B cell (primary cell): Measurements from ENCODE around the gene PCDHGB5. TPM values are rescaled to one million over a fixed set of nuclear protein-coding genes. Genes with fewer than 3 reads are reported as not detected.
A peak's percentile ranks its signal among the peaks of the same experiment; 100 is the strongest.

Experiments used
- ATAC-seq: fragments of 200-7000 bp; cut with Tn5 transposase; one replicate; pipeline ENCODE4 v1.10.0; 2021; ENCODE audit warnings: low read depth, mild to moderate bottlenecking, moderate number of reproducible peaks, moderate library complexity
- CTCF ChIA-PET: fragments of 350-600 bp; sonication (Branson Sonifier 250); formaldehyde crosslinking; loops from one replicate; lab custom pipeline; 2021; ENCODE audit warnings: antibody characterized with exemption, inconsistent platforms; lab: Charles Lee
- POLR2A ChIA-PET: fragments of 350-600 bp; sonication (Branson Sonifier 250); formaldehyde crosslinking; loops from one replicate; lab custom pipeline; 2021; ENCODE audit warnings: antibody characterized with exemption; lab: Charles Lee
- DNase-seq: peaks from one replicate; pipeline ENCODE4 v3.0.0; 2013
- H2AFZ ChIP-seq: 2 replicates; pipeline ENCODE4 v1.6.1; 2012; ENCODE audit warnings: mild to moderate bottlenecking, low read depth, low read length; ENCODE audit not compliant: insufficient read depth, poor library complexity, severe bottlenecking
- H3K27ac ChIP-seq, 2 donors: 1 replicate in 1 of 2; 2 replicates in 1 of 2; pipeline ENCODE4 v1.5.1; 2012 to 2013; ENCODE audit warnings: low read length in 2 of 2, mild to moderate bottlenecking in 2 of 2, moderate library complexity in 1 of 2
- H3K27me3 ChIP-seq, 4 experiments: fragments of 200-600 bp in 1 of 4; sonication (generic) in 1 of 4; replicated peaks in 1 of 4; 1 replicate in 2 of 4; 2 replicates in 2 of 4; pipeline versions ENCODE4 v1.6.1 to v1.7.0; 2013 to 2016; ENCODE audit warnings: low read length in 3 of 4, mild to moderate bottlenecking in 2 of 4, mixed read lengths in 1 of 4, moderate library complexity in 1 of 4; ENCODE audit not compliant: insufficient read depth in 4 of 4, control insufficient read depth in 3 of 4; ENCODE audit errors: control extremely low read depth in 1 of 4
- H3K36me3 ChIP-seq, 2 experiments: replicated peaks in 1 of 2; 1 replicate in 1 of 2; 2 replicates in 1 of 2; pipeline versions ENCODE4 v1.6.1 to v1.7.1; 2013; ENCODE audit warnings: low read length in 1 of 2; ENCODE audit not compliant: insufficient read depth in 2 of 2, control insufficient read depth in 1 of 2; ENCODE audit errors: control extremely low read depth in 1 of 2, extremely low read depth in 1 of 2
- H3K4me1 ChIP-seq, 2 donors: fragments of 200-600 bp in 1 of 2; sonication (generic) in 1 of 2; 1 replicate in 1 of 2; 2 replicates in 1 of 2; pipeline versions ENCODE4 v1.5.1 to v1.6.1; 2013 to 2017; ENCODE audit warnings: low read length in 2 of 2; ENCODE audit not compliant: control insufficient read depth in 2 of 2, insufficient read depth in 2 of 2
- H3K4me2 ChIP-seq: replicated peaks from 2 replicates; pipeline ENCODE3; 2012; ENCODE audit warnings: mild to moderate bottlenecking, low read depth, low read length; ENCODE audit not compliant: poor library complexity, severe bottlenecking
- H3K4me3 ChIP-seq, 5 experiments: fragments of 200-600 bp in 1 of 5; sonication (generic) in 1 of 5; 1 replicate in 3 of 5; 2 replicates in 2 of 5; pipeline versions ENCODE4 v1.5.1 to v1.7.0; 2011 to 2016; ENCODE audit warnings: low read length in 4 of 5, mild to moderate bottlenecking in 4 of 5, low read depth in 2 of 5, control low read depth in 1 of 5, moderate library complexity in 1 of 5; ENCODE audit not compliant: insufficient read depth in 1 of 5; ENCODE audit errors: control extremely low read depth in 1 of 5, extremely low read depth in 1 of 5
- H3K79me2 ChIP-seq: fragments of 200-600 bp; sonication (generic); one replicate; pipeline ENCODE4 v1.6.0; 2016; ENCODE audit warnings: low read length; ENCODE audit not compliant: control insufficient read depth, insufficient read depth
- H3K9ac ChIP-seq: fragments of 200-600 bp; sonication (generic); 2 replicates; pipeline ENCODE4 v1.6.1; 2017; ENCODE audit warnings: mild to moderate bottlenecking, low read length, moderate library complexity
- H3K9me3 ChIP-seq, 3 donors: one replicate each; pipeline versions ENCODE4 v1.6.1 to v1.7.1; 2013; ENCODE audit warnings: low read length in 2 of 3; ENCODE audit not compliant: control insufficient read depth in 2 of 3, insufficient read depth in 1 of 3; ENCODE audit errors: control extremely low read depth in 1 of 3
- H4K20me1 ChIP-seq: 2 replicates; pipeline ENCODE4 v1.6.0; 2012; ENCODE audit warnings: mild to moderate bottlenecking, low read length; ENCODE audit not compliant: insufficient read depth, control insufficient read depth, poor library complexity, severe bottlenecking
- H3K27ac Mint-ChIP-seq: one replicate; pipeline ENCODE4 v1.8.0; 2021; ENCODE audit warnings: mixed read lengths
- H3K27me3 Mint-ChIP-seq: one replicate; pipeline ENCODE4 v1.8.0; 2021; ENCODE audit warnings: mixed read lengths
- H3K4me1 Mint-ChIP-seq: one replicate; pipeline ENCODE4 v1.8.0; 2021; ENCODE audit warnings: mixed read lengths
- H3K4me3 Mint-ChIP-seq: one replicate; pipeline ENCODE4 v1.8.0; 2021; ENCODE audit warnings: mixed read lengths
- H3K9me3 Mint-ChIP-seq: one replicate; pipeline ENCODE4 v1.8.0; 2022; ENCODE audit warnings: mixed read lengths; ENCODE audit not compliant: insufficient read depth
- CTCF ChIP-seq: fragments of 200-600 bp; IDR thresholded peaks from one replicate; pipeline ENCODE4 v1.8.0; 2022; ENCODE audit warnings: antibody characterized with exemption, mild to moderate bottlenecking
- EZH2 ChIP-seq: IDR thresholded peaks from 2 replicates; pipeline ENCODE4 v1.6.1; 2012; ENCODE audit warnings: borderline replicate concordance, low read depth, mild to moderate bottlenecking, moderate library complexity, low read length; ENCODE audit not compliant: insufficient read depth, poor library complexity, severe bottlenecking
- WGBS: methylation state at CpG from one replicate; pipeline ENCODE4 v1.1.5; 2013; ENCODE audit warnings: missing lambda C conversion rate; ENCODE audit not compliant: insufficient coverage; 5-methylcytosine and 5-hydroxymethylcytosine counted together
- intact Hi-C: fragments of 100-400 bp; cut with micrococcal nuclease; formaldehyde crosslinking; loops from one replicate; pipeline ENCODE4 v1.10.0; 2022
- polyA plus RNA-seq: library from polyadenylated mRNA; depleted of rRNA; stranded (reverse); fragments of >200 nt; gene quantifications from 2 replicates; pipeline ENCODE4 v1.2.3, GENCODE V29; 2012
- total RNA-seq, 2 donors: library from RNA; stranded (reverse); fragments of 120-200 nt in 1 of 2; gene quantifications; 1 replicate in 1 of 2; 2 replicates in 1 of 2; pipeline versions ENCODE4 v1.2.3 to v1.2.4, GENCODE V29; 2013 to 2022

The PCDHGB5 gene
- total and polyA plus RNA-seq, 2 donors (not counting 1 experiment from before 2014, with no cell fraction given): 0.37 to 2.5 TPM

GRCh38 chr5:141399555-141400258 lies 2.0 kb downstream of the PCDHGB5 start:
- H3K4me1 ChIP-seq: no peaks in the 10 kb centered on the region
- no peaks in the 10 kb centered on the region for H3K36me3 ChIP-seq
- Mint-ChIP-seq H3K27ac (no peak overlapping the region), H3K9me3 (peaks cover 11% of the 10 kb centered on the region), H3K4me3 (no peak overlapping the region), H3K4me1 (peaks cover 2% of the 10 kb centered on the region), H3K27me3 (peaks cover 53% of the 10 kb centered on the region)
- H3K9me3 ChIP-seq: peaks cover 0 to 48% (median 19%) of the 10 kb centered on the region in 3 donors
- H3K9ac ChIP-seq: no peak overlapping the region
- intact Hi-C loops: loop anchor here (5.0 kb wide), 1 partner anchor 32 kb away; no protein-coding TSS in a partner anchor
- H3K27me3 ChIP-seq: peaks cover 0 to 50% (median 34%) of the 10 kb centered on the region in 4 experiments
- 45% methylated on average over 61 of the region's 61 CpGs for WGBS
- no peak overlapping the region for H3K4me2 ChIP-seq
- POLR2A ChIA-PET: no interaction called here
- CTCF ChIA-PET: interaction anchor here (2.3 kb wide), 1 partner anchor 13 kb away, joined by 7 read pairs; the partner anchor contains the start of gene PCDHGA10
- ATAC-seq (no peak), DNase-seq (peak; percentile 5)
- no peaks in the 10 kb centered on the region for H3K79me2 ChIP-seq
- no peak overlapping the region for H3K4me3 ChIP-seq
- no peaks in the 10 kb centered on the region for H4K20me1 ChIP-seq
- no peak overlapping the region for H2AFZ ChIP-seq
- no peak overlapping the region for H3K27ac ChIP-seq
- TF ChIP-seq CTCF (no peak), EZH2 (no peak)
